ENCODE measurements around the gene FAM200A.
"Not testable (repeated sequence)": the region's sequence is repeated elsewhere in the genome, so short reads cannot be mapped to it uniquely, and the experiment has no call there.

The FAM200A gene

GRCh38 chr7:99559175-99559915 is 7.4 kb upstream of the FAM200A start:
- no peak for DNase-seq (ENCODE audit: low read depth, low spot score)

DNA sequence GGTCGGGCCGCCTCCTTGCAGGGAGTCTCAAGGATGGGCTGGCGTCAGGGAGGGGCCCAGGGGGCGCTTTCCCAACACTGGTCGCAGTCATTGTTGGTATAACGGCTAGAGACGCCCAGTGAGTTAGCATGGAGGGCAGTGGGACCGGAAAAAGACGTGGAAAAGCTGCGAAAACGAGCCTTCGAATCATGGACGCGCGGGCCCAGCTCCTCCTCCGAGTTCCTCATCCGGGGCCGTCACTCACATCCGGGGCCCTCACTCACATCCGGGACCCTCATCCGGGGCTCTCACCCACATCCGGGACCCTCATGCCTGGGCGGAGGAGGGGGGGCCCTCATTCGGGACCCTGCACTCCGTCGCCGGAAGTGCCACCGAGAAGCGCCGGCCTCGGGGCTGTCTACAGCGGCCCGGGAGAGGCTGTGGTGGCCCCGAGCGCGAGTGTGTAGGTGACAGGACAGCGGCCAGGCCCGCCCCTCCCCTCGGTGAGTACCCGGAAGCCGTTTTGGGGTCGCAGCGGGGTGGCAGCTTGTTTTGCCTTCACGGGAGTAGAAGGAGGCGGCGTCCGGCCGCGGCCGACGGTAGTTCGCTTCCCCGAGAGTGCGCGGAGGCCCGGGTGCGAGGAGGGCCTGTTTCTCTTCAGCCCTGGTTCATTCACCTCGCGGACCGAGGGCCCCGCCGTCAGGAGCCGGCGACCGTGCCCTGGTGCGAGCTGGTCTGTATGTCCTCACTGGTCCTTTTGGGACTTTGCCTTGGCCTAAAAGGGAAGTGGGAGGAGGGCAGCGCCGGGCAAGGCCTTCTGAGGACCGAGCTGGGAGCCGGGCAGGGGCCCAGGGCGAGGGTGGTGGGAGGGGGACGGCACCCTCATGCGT is 6.6 kb upstream of the FAM200A start, which contains the start of gene ZNF655:
Gene ZNF655 (plus strand): TSS at position 337 of the 869 bp plus-strand sequence. CDS start 1,918 bp downstream, outside the sequence.
- peak; percentile 77 for DNase-seq (ENCODE audit: low read depth, low spot score)

GRCh38 chr7:99557940-99558305 is 6.0 kb upstream of the FAM200A start:
- DNase-seq (ENCODE audit: low read depth, low spot score) = no peak

DNA sequence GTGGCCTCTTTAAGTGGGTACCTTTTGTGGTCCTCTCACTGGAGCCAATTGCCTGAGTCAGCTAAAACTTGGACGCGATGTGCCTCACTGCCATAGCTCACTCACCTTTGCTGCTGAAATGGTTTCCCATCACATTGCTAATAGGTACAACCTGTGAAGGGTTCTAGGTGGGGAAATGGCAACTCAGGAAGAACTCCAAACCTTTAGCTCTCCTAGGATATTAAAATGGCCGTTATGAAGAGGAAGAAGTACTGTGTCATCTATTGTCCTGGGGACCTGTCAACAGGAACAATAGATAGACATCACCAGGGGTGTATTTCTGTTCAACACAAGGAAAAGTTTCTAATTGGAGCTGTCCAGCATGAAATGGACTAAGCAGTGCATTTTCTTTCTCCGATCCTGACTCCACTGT is 5.3 kb upstream of the FAM200A start:
- no peak for DNase-seq (ENCODE audit: low read depth, low spot score)

- DNase-seq (ENCODE audit: low read depth, low spot score) = no peak
Measured at GRCh38 chr7:99554939-99555338, 3.0 kb upstream of the FAM200A start.

GRCh38 chr7:99553039-99553438 is 1.1 kb upstream of the FAM200A start:
- DNase-seq (ENCODE audit: low read depth, low spot score) = no peak

GRCh38 chr7:99551334-99551733 is 580 bp downstream of the FAM200A start:
- no peak for DNase-seq (ENCODE audit: low read depth, low spot score)

GRCh38 chr7:99549545-99549944 is 2.4 kb downstream of the FAM200A start:
- not testable (repeated sequence) for DNase-seq (ENCODE audit: low read depth, low spot score)

DNA sequence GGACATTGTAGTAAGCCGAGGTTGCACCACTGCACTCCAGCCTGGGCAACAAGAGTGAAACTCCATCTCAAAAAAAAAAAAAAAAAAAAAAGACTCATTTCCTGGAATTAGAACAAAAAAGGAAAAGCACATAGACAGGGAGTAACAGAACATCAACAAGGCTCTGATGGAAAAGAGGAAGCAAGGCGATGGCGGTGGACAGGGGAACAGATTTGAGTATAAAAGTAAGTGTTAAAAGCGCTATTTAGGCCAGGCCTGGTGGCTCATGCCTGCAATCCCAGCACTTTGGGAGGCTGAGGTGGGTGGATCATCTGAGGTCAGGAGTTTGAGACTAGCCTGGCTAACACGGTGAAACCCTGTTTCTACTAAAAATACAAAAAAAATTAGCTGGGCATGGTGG is 6.6 kb downstream of the FAM200A start:
- DNase-seq (ENCODE audit: low read depth, low spot score) = not testable (repeated sequence)

DNA sequence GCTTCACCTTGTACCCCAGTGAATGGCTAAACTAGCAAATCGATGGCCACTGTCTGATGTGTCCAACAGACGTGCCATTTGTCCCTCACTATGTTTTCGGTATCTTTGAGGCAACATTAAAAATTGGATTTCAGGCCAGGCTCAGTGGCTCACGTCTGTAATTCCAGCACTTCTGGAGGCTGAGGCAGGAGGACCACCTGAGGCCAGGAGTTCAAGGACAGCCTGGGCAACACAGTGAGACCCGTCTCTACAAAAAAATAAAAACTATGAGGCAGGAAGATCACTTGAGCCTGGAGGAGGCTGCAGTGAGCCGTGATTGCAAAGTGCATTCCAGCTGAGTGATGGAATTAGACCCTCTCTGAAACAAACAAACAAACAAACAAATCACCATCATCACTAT is 8.0 kb downstream of the FAM200A start:
- no peak for DNase-seq (ENCODE audit: low read depth, low spot score)

DNA sequence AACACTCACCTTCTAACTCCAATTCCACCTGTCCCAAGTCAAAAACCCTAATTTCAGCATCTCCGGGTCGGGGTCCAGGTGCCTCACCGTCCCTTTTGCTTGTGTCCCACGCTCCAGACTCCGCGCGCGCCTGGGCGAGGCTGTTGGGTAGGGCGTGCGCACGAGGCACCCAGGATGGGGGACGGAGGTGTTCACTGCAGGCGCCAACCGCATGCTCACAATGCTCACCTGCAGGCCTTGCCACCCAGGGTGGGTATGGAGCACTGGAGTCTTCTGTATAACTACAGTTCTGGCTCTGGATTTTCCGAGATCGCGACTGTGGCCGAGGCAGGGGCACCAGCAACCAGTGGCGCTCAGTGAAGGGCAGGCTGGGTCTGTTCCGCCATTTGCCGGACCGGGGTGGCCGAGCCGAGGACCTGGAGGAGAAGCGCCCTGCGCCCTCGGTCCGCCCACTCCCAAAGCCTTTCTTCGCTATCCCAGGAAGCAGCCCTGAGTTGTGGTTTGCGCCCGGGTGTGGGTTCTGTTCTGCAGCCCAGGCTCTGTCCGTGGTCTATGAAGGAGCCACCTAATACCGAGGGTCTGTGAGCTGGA is 8.7 kb downstream of the FAM200A start:
- DNase-seq (ENCODE audit: low read depth, low spot score) = no peak

DNA sequence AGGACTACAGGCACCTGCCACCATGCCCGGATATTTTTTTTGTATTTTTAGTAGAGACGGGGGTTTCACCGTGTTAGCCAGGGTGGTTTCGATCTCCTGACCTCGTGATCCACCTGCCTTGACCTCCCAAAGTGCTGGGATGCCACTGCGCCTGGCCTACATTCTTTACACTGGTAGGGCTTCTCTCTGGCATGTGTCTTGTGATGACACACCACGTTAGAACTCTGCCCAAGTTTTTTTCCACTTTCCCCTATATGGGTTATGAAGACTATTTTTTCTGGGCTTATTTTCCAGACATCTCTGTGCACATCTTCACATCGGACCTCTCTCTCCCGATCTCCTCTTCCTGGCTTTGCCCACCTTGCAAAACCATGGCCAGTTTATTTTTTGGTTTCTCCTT is 10.7 kb downstream of the FAM200A start:
- DNase-seq (ENCODE audit: low read depth, low spot score) = no peak

- no peak for DNase-seq (ENCODE audit: low read depth, low spot score)
Measured at GRCh38 chr7:99540542-99540941, 11.4 kb downstream of the FAM200A start.

DNA sequence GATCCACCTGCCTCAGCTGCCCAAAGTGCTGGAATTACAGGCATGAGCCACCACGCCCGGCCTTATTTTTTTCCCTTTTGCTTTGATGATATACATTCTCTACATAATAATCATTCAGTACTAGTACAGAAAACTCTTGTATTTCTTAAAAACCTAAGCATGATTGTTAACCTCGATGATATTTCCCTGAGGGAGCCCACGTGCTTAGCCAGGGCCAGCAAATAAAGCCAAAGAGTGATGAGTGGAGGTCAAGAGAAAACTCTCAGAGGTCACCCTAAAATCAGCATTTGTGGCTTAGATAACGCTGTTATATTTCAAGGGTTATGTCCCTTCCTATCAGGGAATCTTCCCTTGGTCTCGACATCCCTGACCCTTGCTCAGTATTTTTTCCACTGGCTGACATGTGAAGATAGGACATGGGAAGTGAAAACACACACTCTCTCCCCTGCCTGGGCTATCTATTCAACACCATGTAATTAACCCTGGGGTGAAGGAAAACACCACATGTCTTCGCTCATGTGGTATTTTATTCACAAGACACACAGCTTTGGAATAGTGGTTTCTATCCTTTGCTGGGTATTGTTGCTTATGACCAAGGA is 12.6 kb downstream of the FAM200A start:
- no peak for DNase-seq (ENCODE audit: low read depth, low spot score)

DNA sequence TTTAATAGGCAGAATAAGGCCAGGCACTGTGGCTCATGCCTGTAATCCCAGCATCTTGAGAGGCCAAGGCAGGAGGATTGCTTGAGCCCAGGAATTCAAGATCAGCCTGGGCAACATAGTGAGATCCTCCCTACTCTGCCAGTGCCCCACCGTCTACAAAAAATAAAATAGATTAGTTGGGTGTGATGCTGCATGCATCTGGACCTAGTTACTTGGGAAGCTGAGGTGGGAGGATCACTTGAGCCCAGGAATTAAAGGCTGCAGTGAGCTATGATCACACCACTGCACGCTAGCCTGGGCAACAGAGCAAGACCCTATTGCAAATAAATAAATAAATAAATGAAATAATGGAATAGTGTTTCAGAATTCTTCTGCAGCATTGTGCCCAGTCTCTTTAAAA is 16.2 kb downstream of the FAM200A start:
- no peak for DNase-seq (ENCODE audit: low read depth, low spot score)

GRCh38 chr7:99531354-99531765 is 20.6 kb downstream of the FAM200A start:
- no peak for DNase-seq (ENCODE audit: low read depth, low spot score)

DNA sequence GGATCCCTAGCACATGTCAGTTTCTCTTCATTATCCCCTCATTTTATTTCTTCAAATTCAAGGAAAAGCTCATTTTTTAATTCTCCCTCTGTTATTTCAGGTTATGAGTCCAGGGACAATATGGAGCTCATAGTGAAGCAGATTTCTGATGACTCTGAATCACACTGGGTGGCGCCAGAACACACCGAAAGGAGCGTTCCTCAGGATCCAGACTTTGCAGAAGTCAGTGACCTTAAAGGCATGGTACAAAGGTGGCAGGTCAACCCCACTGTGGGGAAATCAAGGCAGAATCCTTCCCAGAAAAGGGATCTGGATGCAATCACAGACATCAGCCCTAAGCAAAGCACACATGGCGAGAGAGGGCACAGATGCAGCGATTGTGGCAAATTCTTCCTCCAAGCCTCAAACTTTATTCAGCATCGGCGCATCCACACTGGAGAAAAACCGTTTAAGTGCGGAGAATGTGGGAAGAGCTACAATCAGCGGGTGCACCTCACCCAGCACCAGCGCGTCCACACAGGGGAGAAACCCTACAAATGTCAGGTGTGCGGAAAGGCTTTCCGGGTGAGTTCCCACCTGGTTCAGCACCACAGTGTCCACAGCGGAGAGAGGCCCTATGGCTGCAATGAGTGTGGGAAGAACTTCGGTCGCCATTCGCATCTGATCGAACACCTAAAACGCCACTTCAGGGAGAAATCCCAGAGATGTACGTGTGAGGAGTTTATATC is 26.0 kb downstream of the FAM200A start:
- DNase-seq (ENCODE audit: low read depth, low spot score) = no peak

- DNase-seq (ENCODE audit: low read depth, low spot score) = no peak
Measured at GRCh38 chr7:99521399-99521798, 30.5 kb downstream of the FAM200A start.

DNA sequence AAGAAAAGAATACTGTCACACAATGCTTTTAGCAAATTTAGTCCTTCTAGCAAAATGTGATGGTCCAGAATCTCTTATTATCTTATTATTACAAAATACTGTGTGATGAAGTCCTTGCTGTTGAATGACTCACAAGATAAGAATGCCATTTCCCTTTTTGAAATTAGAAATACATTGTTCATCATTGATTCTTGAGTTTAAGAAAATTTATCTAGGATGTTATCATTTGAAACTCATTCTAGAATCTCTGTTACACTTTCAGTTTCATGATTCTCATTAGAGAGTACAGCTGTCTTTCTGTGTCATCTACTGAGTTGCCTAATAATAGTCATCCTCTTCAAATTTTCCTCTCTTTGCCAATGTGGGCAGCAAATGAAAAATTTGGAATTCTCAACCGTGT is 37.9 kb downstream of the FAM200A start:
- no peak for DNase-seq (ENCODE audit: low read depth, low spot score)

DNA sequence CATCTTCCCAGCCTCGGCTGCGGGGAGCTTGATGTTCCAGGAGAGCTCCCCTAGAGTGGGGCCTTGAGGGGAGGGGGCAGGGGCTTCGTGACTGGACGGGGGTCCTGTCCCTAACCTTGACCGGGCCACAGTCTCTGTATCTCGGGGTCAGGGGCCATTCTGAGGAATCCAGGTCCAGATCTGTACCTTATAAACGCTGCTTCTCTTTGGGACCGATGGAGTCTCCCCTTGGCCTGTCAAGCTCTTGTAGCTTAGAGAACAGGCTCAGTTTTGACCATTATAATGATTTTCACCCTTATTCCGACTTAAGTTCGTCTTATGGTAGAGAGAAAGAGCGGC is 46.6 kb downstream of the FAM200A start:
- DNase-seq (ENCODE audit: low read depth, low spot score) = no peak

DNA sequence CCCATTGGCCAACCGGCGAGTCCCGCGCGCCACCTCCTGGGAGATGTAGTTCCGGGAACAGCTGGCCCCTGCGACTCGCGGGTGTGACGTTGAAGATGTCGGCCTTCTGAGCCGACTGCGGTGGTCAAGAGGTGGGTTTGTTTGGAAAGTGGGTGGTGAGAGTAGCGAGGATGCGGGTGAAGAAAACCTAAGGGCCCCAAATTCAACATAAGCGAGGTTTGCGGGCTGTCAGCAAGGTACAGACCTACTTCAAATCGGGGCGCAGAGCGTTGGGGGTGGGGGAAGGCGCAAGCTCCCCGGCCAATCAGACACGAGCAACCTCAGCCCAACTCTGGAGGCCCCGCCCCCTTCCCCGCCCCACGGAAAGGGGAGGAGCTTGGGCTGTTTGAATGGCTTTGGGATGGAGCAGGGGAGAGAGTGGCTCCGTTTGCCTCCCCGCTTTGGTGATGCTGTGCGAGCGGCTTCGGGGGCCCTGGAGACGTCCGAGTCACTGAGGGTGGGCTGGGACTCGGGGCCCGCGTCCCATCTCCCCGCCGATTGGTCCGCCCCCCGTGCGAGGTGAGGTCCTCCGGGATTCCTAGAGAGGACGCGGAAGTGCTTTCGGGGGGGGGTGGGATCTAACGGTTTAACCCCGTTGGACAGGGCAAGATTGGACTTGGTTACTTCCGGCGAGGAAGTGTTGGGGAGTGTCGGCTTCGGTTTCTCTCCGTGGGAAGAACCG is 47.2 kb downstream of the FAM200A start, which contains the start of gene ZKSCAN5:
Gene ZKSCAN5 (plus strand): TSS at position 60 of the 721 bp plus-strand sequence. CDS start 1,383 bp downstream, outside the sequence.
- peak; percentile 97 for DNase-seq (ENCODE audit: low read depth, low spot score)
